ENCODE data around the gene EIF4A2.

Gene EIF4A2

DNA sequence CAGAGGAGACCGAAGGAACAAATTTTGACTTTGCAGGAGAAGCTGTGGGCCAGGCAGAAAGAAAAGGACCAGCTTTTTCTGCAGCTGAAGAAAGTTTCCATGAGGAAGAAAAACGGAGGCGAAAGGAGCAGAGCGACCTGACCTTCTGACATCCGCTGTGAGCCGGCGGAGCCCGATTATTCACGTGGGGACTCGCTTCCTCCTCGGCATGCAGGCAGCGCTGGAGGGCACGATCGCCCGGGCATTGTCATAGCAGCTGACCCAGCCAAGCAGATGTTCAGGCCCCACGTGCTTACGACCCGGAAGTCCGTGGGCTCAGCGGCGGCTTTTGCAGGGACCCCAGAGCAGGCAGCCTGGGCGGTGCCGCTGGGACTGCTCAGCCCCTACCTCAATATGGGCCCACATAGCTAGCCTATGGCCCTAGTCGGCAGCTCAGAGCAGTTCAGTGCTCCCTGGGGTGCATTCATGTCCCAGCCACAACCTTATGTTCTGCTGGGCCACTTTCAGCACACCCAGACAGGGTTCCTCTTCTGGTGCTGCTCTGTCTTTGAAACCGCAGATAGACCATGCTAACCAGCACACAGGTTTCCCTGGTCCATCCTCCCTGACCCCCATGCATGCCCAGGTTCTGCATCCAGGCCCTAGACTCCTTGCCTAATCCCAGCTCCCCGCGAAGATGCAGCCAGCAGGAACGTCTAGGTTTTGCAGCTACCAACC is 10.5 kb upstream of the EIF4A2 start:
- TF ChIP-seq, protein P1, sequence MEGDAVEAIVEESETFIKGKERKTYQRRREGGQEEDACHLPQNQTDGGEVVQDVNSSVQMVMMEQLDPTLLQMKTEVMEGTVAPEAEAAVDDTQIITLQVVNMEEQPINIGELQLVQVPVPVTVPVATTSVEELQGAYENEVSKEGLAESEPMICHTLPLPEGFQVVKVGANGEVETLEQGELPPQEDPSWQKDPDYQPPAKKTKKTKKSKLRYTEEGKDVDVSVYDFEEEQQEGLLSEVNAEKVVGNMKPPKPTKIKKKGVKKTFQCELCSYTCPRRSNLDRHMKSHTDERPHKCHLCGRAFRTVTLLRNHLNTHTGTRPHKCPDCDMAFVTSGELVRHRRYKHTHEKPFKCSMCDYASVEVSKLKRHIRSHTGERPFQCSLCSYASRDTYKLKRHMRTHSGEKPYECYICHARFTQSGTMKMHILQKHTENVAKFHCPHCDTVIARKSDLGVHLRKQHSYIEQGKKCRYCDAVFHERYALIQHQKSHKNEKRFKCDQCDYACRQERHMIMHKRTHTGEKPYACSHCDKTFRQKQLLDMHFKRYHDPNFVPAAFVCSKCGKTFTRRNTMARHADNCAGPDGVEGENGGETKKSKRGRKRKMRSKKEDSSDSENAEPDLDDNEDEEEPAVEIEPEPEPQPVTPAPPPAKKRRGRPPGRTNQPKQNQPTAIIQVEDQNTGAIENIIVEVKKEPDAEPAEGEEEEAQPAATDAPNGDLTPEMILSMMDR (conservative IDR thresholded peaks at IDR 0.05), result no peak
- H3K27ac ChIP-seq, result no peak overlapping the region

DNA sequence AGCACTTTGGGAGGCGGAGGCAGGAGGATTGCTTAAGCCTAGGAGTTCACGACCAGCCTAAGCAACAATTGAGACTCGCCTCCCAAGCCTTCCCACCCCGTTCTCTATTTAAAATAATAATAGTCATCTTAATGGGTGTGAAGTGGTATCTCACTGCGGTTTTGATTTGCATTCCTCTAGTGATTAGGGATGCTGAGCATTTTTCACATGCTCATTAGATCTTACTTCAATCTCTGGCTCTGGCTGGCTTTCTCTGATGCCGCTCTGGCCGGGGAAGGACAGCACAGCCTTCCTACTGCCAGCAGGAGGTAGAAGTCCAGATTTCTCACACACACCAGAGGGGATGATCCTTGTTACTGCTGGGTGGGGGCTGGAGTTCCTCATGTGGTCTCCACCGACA is 7.4 kb upstream of the EIF4A2 start:
- H3K27ac ChIP-seq, result no peak overlapping the region
- TF ChIP-seq, protein P1 (conservative IDR thresholded peaks at IDR 0.05), result no peak

DNA sequence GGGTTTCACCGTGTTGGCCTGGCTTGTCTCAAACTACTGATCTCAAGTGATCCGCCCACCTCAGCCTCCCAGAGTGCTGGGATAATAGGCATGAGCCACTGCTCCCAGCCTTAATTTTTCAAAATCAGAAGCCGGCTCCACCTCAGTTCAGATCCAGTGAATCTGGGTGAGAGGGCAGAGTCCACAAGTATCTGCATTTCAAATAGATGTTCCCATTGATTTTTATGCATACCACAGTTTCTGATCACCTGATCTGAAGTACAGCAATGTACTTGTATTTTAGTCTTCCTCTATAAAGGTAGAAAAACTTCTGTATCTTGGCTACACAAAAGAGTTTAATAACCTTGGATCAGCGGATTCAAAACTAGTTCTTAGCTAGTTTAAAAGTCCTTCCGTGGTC is 4.2 kb upstream of the EIF4A2 start:
- TF ChIP-seq, protein P1 (conservative IDR thresholded peaks at IDR 0.05), result no peak

DNA sequence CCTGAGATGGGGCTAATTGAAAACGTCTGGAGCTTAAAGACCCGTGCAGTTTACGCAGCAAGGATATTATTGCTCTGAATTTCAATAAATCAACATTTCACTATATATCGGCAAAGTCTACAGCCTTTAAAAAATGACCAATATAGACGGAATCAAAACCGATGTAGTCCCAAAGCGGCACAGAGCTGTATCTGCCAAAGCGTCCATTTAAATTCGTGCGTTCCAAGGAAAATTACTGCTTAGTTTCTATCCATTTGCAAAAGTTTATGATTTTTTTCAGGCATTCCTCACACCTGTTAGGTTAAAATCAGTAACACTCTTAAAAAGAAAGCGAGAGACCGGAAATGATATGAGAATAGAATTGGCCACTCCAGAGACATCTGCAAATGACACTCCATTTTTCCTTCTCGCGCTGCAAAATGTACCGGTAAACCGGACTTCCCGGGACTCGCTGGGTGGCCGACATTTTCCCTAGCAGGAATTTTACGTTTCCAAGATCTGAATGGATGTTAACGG is 777 bp upstream of the EIF4A2 start:
- H3K27ac ChIP-seq, result peak overlapping the region; percentile 98
- TF ChIP-seq, protein P1 (conservative IDR thresholded peaks at IDR 0.05), result no peak

More for the DNA sequence above, 4.2 kb upstream of the EIF4A2 start:
- H3K27ac ChIP-seq, result no peak overlapping the region

DNA sequence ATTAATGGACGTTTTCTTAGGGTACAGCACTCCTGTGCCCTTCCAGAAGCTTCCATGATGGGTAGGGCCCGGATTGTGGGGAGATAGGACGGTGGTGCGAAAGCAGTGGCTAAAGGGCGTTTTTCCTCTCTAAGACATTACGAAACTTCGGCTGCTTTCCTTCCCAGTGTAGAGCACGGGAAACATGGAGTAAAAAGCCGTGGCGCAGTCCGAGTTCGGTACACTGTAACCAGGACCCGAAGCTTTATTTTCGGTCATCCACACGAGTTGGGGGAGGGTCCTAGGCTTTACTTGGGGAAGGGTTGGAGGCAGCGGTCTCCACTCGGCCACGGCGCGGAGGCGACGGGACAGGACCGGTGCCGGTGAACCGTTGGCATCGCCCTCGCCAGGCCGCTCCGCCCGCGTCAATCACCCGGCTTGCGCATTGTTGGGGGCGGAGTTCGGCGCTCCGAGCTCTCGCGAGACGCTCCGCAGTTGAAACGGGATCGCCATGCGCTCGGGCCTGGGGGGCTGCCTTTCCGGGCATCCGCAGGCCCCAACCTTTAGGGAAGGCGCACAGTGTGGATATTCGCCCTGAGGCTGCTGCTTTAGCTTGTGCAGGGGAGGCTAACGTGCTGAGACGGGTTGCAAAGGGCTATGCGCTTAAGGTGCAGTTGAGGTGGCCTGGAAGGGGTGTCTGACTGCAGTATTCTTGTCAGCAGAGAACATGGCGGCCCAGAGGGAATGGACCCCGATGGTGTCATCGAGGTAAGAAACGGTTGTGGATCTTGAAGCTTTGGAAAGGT is 546 bp downstream of the EIF4A2 start:
- peak overlapping the region; percentile 98 for H3K27ac ChIP-seq
- TF ChIP-seq, protein P1 (conservative IDR thresholded peaks at IDR 0.05), result no peak

DNA sequence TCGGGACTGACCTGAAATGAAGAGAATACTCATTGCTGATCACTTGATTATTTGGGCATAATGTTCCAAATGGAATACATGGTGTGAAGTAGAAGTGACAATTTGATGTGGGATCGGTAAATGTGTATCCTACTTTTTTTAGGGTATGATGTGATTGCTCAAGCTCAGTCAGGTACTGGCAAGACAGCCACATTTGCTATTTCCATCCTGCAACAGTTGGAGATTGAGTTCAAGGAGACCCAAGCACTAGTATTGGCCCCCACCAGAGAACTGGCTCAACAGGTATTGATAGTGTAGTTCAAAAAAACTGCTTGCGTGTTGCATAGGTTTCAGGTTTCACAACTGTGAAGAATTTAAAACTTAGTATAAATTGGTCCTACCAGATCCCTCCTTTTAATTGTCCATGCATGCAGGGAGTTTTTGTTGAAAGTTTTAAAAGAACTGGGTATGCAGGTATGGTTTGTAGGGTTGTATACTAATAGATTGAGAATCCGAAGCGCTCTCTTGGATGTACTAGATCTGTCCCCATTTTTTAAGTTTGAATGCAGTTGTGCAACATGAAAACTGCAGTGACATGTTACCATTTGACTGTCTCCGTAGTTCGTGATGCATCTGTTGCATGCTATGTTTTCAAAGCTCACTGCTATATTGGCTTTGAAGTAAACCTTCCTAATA is 1.6 kb downstream of the EIF4A2 start:
- H3K27ac ChIP-seq, result peak overlapping the region; percentile 98
- TF ChIP-seq, protein P1 (conservative IDR thresholded peaks at IDR 0.05), result no peak

DNA sequence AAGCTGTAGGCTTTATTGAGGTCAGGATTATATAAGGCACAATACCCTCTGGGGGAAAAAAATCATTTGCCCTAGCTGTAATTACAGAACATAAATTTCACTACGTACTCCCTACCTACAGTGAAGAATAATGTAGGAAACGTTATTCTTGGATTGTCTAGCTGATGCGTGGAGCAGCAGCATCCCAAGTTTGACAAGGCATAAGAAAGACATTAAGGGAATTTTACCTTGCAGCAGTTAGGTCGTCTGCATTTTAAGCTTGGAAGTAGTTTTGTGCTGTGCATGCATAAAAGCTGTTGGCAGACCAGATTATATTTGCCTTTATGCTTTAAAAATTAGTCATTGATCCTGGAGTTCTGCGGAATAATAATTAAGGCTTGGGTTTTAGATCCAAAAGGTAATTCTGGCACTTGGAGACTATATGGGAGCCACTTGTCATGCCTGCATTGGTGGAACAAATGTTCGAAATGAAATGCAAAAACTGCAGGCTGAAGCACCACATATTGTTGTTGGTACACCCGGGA is 2.2 kb downstream of the EIF4A2 start:
- H3K27ac ChIP-seq, result peak overlapping the region; percentile 98
- TF ChIP-seq, protein P1 (conservative IDR thresholded peaks at IDR 0.05), result no peak
